GM23338 (cell line): ENCODE measurements around the gene PDLIM5. TPM values are rescaled to one million over a fixed set of nuclear protein-coding genes. Genes with fewer than 3 reads are reported as not detected.

Experiments used
- ATAC-seq: fragments of 200-7000 bp; cut with Tn5 transposase; 3 replicates; pipeline ENCODE4 v1.9.1; 2020
- DNase-seq: peaks from one replicate; pipeline ENCODE4 v3.0.0-alpha.2; 2015; ENCODE audit warnings: low spot score
- H2AFZ ChIP-seq: fragments of 200-600 bp; sonication (generic); 2 replicates; pipeline ENCODE4 v1.8.0; 2016; ENCODE audit warnings: antibody characterized with exemption, mild to moderate bottlenecking, moderate library complexity
- H3F3A ChIP-seq: fragments of 200-600 bp; sonication (generic); replicated peaks from 2 replicates; pipeline ENCODE4 v1.8.0; 2017; ENCODE audit warnings: antibody characterized with exemption, mixed run types, low read depth
- H3K27ac ChIP-seq: fragments of 200-600 bp; sonication (generic); 2 replicates; pipeline ENCODE4 v1.6.1; 2016; ENCODE audit warnings: low read depth
- H3K27me3 ChIP-seq: fragments of 200-600 bp; sonication (generic); 2 replicates; pipeline ENCODE4 v1.8.0; 2016; ENCODE audit warnings: mild to moderate bottlenecking, mixed run types, moderate library complexity; ENCODE audit not compliant: insufficient read depth
- H3K36me3 ChIP-seq: fragments of 200-600 bp; sonication (generic); 2 replicates; pipeline ENCODE4 v1.8.0; 2016; ENCODE audit warnings: mild to moderate bottlenecking; ENCODE audit not compliant: insufficient read depth
- H3K4me1 ChIP-seq: fragments of 200-600 bp; sonication (generic); 2 replicates; pipeline ENCODE4 v1.8.0; 2016; ENCODE audit warnings: mild to moderate bottlenecking, moderate library complexity; ENCODE audit not compliant: insufficient read depth
- H3K4me2 ChIP-seq: fragments of 200-600 bp; sonication (generic); 2 replicates; pipeline ENCODE4 v1.7.1; 2017; ENCODE audit warnings: mixed run types
- H3K4me3 ChIP-seq: fragments of 200-600 bp; sonication (generic); 2 replicates; pipeline ENCODE4 v1.6.1; 2016; ENCODE audit warnings: mixed run types
- H3K79me2 ChIP-seq: fragments of 200-600 bp; sonication (generic); replicated peaks from 2 replicates; pipeline ENCODE4 v1.8.0; 2017; ENCODE audit warnings: mild to moderate bottlenecking; ENCODE audit not compliant: insufficient read depth
- H3K9me2 ChIP-seq: fragments of 200-600 bp; sonication (generic); 2 replicates; pipeline ENCODE4 v1.8.0; 2017; ENCODE audit not compliant: insufficient read depth
- H4K20me1 ChIP-seq: fragments of 200-600 bp; sonication (generic); replicated peaks from 2 replicates; pipeline ENCODE4 v1.8.0; 2017; ENCODE audit warnings: mild to moderate bottlenecking; ENCODE audit not compliant: insufficient read depth
- H3K27ac Mint-ChIP-seq: 2 replicates; pipeline ENCODE4 v1.8.0; 2020; ENCODE audit warnings: inconsistent platforms, mild to moderate bottlenecking, moderate library complexity, mixed read lengths
- H3K27me3 Mint-ChIP-seq: 3 replicates; pipeline ENCODE4 v1.8.0; 2022; ENCODE audit warnings: low read depth, mild to moderate bottlenecking, moderate library complexity, mixed read lengths, inconsistent platforms; ENCODE audit not compliant: insufficient read depth, poor library complexity
- H3K36me3 Mint-ChIP-seq: 3 replicates; pipeline ENCODE4 v1.8.0; 2021; ENCODE audit warnings: low read depth, mild to moderate bottlenecking, inconsistent platforms, moderate library complexity, mixed read lengths
- H3K4me1 Mint-ChIP-seq: 3 replicates; pipeline ENCODE4 v1.8.0; 2020; ENCODE audit warnings: mild to moderate bottlenecking, inconsistent platforms, mixed read lengths
- H3K4me3 Mint-ChIP-seq: 3 replicates; pipeline ENCODE4 v1.8.0; 2021; ENCODE audit warnings: moderate library complexity, mild to moderate bottlenecking, inconsistent platforms, mixed read lengths
- H3K9me3 Mint-ChIP-seq: 3 replicates; pipeline ENCODE4 v1.8.0; 2020; ENCODE audit warnings: moderate library complexity, mild to moderate bottlenecking, inconsistent platforms, mixed read lengths
- CREB1 ChIP-seq: fragments of 250-450 bp; sonication (Bioruptor Pico); IDR thresholded peaks from 2 replicates; pipeline ENCODE4 v1.5.0; 2020; ENCODE audit warnings: low read depth, mild to moderate bottlenecking, moderate library complexity
- ETS1 ChIP-seq: IDR thresholded peaks from 2 replicates; pipeline ENCODE4 v1.6.1; 2016; ENCODE audit warnings: antibody characterized with exemption
- EZH2 ChIP-seq: fragments of 200-600 bp; sonication (generic); IDR thresholded peaks from one replicate; pipeline ENCODE4 v1.8.0; 2017; ENCODE audit warnings: antibody characterized with exemption, mild to moderate bottlenecking, low read depth; ENCODE audit not compliant: unreplicated experiment
- JUNB ChIP-seq: IDR thresholded peaks from one replicate; pipeline ENCODE4 v1.6.1; 2016; ENCODE audit warnings: antibody characterized with exemption; ENCODE audit not compliant: unreplicated experiment
- NANOG ChIP-seq: IDR thresholded peaks from 2 replicates; pipeline ENCODE4 v1.6.1; 2016; ENCODE audit warnings: antibody characterized with exemption, borderline replicate concordance
- REST ChIP-seq: IDR thresholded peaks from one replicate; pipeline ENCODE4 v1.6.1; 2018; ENCODE audit warnings: antibody characterized with exemption; ENCODE audit not compliant: unreplicated experiment
- STAT1 ChIP-seq: IDR thresholded peaks from one replicate; pipeline ENCODE4 v1.6.1; 2016; ENCODE audit warnings: antibody characterized with exemption; ENCODE audit not compliant: unreplicated experiment
- ZNF114 ChIP-seq: fragments of 250-450 bp; sonication (Bioruptor Pico); IDR thresholded peaks from 2 replicates; pipeline ENCODE4 v1.5.0; 2020; ENCODE audit warnings: mild to moderate bottlenecking, moderate library complexity
- ZNF331 ChIP-seq: fragments of 250-450 bp; sonication (Bioruptor Pico); IDR thresholded peaks from 2 replicates; pipeline ENCODE4 v1.5.0; 2020; ENCODE audit warnings: low read depth, mild to moderate bottlenecking, moderate library complexity
- polyA plus RNA-seq: library from polyadenylated mRNA; unstranded; fragments of >200 nt; fragmentation: Nextera tagmentation; extraction: Ambion mirVana; gene quantifications from 2 replicates; pipeline ENCODE4 v1.2.1, GENCODE V29; 2016
- total RNA-seq: library from RNA; depleted of rRNA; stranded (reverse); fragments of >200 nt; shearing (Covaris generic); gene quantifications from 2 replicates; pipeline ENCODE4 v1.2.3, GENCODE V29; 2014

The PDLIM5 gene
- total and polyA plus RNA-seq, 2 experiments from 2014 or later = 45.2 to 53.0 TPM

GRCh38 chr4:94412658-94413038, 39.1 kb upstream of the PDLIM5 start:
- Mint-ChIP-seq H3K27me3 (no peaks in the 10 kb centered on the region), H3K27ac (no peak overlapping the region), H3K9me3 (peaks cover 3% of the 10 kb centered on the region; the same call in 1 of the 3 replicates), H3K36me3 (no peaks in the 10 kb centered on the region), H3K4me1 (peaks cover 23% of the 10 kb centered on the region; the same call in 2 of the 3 replicates), H3K4me3 (no peak overlapping the region)
- H4K20me1 ChIP-seq = no peaks in the 10 kb centered on the region
- ATAC-seq = no peak
- DNase-seq = no peak
- no peaks in the 10 kb centered on the region for H3F3A ChIP-seq
- peaks cover 18% of the 10 kb centered on the region for H3K4me1 ChIP-seq
- peak overlapping the region; percentile 23; the same call in 1 of the 2 replicates for H3K4me2 ChIP-seq
- H3K4me3 ChIP-seq = no peak overlapping the region
- H3K79me2 ChIP-seq = no peaks in the 10 kb centered on the region
- H3K27ac ChIP-seq = no peak overlapping the region
- H3K27me3 ChIP-seq = no peaks in the 10 kb centered on the region
- no peaks in the 10 kb centered on the region for H3K36me3 ChIP-seq
- H3K9me2 ChIP-seq = no peaks in the 10 kb centered on the region
- TF ChIP-seq ZNF114 = no peak
- TF ChIP-seq REST = no peak
- no peak for TF ChIP-seq STAT1
- TF ChIP-seq CREB1 (CRISPR knock-in tag) = no peak
- TF ChIP-seq ETS1 = no peak
- no peak for TF ChIP-seq ZNF331 (CRISPR knock-in tag)
- TF ChIP-seq NANOG = no peak
- TF ChIP-seq EZH2 = no peak
- no peak for TF ChIP-seq JUNB
- H2AFZ ChIP-seq = peak overlapping the region; percentile 43; the same call in 1 of the 2 replicates

- H3K4me1 ChIP-seq = peaks cover 18% of the 10 kb centered on the region
- H3K4me3 ChIP-seq = no peak overlapping the region
- no peak overlapping the region for H3K4me3 Mint-ChIP-seq
- H3K27me3 Mint-ChIP-seq = no peaks in the 10 kb centered on the region
- DNase-seq (no peak), ATAC-seq (no peak)
- no peaks in the 10 kb centered on the region for H3F3A ChIP-seq
- H3K27me3 ChIP-seq = no peaks in the 10 kb centered on the region
- no peak for TF ChIP-seq JUNB
- H3K27ac Mint-ChIP-seq = no peak overlapping the region
- H3K4me1 Mint-ChIP-seq = peaks cover 23% of the 10 kb centered on the region; the same call in 2 of the 3 replicates
- H3K9me3 Mint-ChIP-seq = peaks cover 3% of the 10 kb centered on the region; the same call in 1 of the 3 replicates
- H4K20me1 ChIP-seq = no peaks in the 10 kb centered on the region
- H3K27ac ChIP-seq = no peak overlapping the region
- no peaks in the 10 kb centered on the region for H3K79me2 ChIP-seq
- H3K36me3 ChIP-seq = no peaks in the 10 kb centered on the region
- no peak overlapping the region for H2AFZ ChIP-seq
- peak overlapping the region; percentile 23; the same call in 1 of the 2 replicates for H3K4me2 ChIP-seq
- no peaks in the 10 kb centered on the region for H3K36me3 Mint-ChIP-seq
- H3K9me2 ChIP-seq = no peaks in the 10 kb centered on the region
These were observed 38.5 kb upstream of the PDLIM5 start for GRCh38 chr4:94413085-94413840.
